ENCODE data around the gene TBX15. TPM values are rescaled to one million over a fixed set of nuclear protein-coding genes. Genes with fewer than 3 reads are reported as not detected.

TBX15 gene
- total RNA-seq = under 0.01 and 0.07 TPM in 2 replicates

GRCh38 chr1:118988186-118989005, at the start of gene TBX15:
TSS of gene TBX15 (minus strand) at chr1:118988343. CDS start at chr1:118987795, 548 bp downstream.

Small RNA genes lying within 50 kb of the gene (small RNA-seq; reads per million reads assigned to genes)
- not detected for gene AL139420.2

Other genes with a start within 250 kb of the TBX15 start
- gene WARS2, start 152.3 kb upstream of the TBX15 start, total RNA-seq = 16.0 and 20.2 TPM in 2 replicates